ENCODE results near the gene DLK2.
"Not testable (repeated sequence)": the region's sequence is repeated elsewhere in the genome, so short reads cannot be mapped to it uniquely, and the experiment has no call there.

DLK2 gene

GRCh38 chr6:43465948-43466347, 10.6 kb upstream of the DLK2 start:
- Histone ChIP-seq H3K4me2 (no peak overlapping the region), H3K27me3 (no peaks in the 10 kb centered on the region), H3K9me3 (replicated peaks in 1 of 11) (no peaks in the 10 kb centered on the region), H3K9ac (no peak overlapping the region), H4K20me1 (no peaks in the 10 kb centered on the region), H3K4me3 (no peak overlapping the region), H3K27ac (no peak overlapping the region), H3K36me3 (no peaks in the 10 kb centered on the region), H3K4me1 (peaks cover 0 to 6% (median 0%) of the 10 kb centered on the region in 10 experiments; a peak in 4 of 20 replicates)
- no peak for TF ChIP-seq Cebpa-rat (IDR thresholded peaks at IDR 0.05)

GRCh38 chr6:43464337-43464736, 9.0 kb upstream of the DLK2 start:
- Histone ChIP-seq H3K36me3 (no peaks in the 10 kb centered on the region), H4K20me1 (no peaks in the 10 kb centered on the region), H3K9me3 (replicated peaks in 1 of 11) (no peaks in the 10 kb centered on the region), H3K4me1 (peaks cover 0 to 6% (median 0%) of the 10 kb centered on the region in 10 experiments; a peak in 3 of 20 replicates), H3K27me3 (no peaks in the 10 kb centered on the region), H3K9ac (no peak overlapping the region), H3K4me2 (no peak overlapping the region), H3K4me3 (no peak overlapping the region), H3K27ac (no peak overlapping the region)
- no peak for TF ChIP-seq Cebpa-rat (IDR thresholded peaks at IDR 0.05)

GRCh38 chr6:43461936-43462335, 6.6 kb upstream of the DLK2 start:
- Histone ChIP-seq H3K9ac (no peak overlapping the region), H3K4me2 (no peak overlapping the region), H3K4me3 (no peak overlapping the region), H3K27ac (no peak overlapping the region), H3K9me3 (replicated peaks in 1 of 11) (no peaks in the 10 kb centered on the region), H3K27me3 (peaks cover 8 to 14% (median 13%) of the 10 kb centered on the region in 11 experiments), H4K20me1 (peaks cover 0 to 2% (median 0%) of the 10 kb centered on the region in 11 experiments; a peak in 1 of 22 replicates), H3K36me3 (no peaks in the 10 kb centered on the region), H3K4me1 (peaks cover 0 to 6% (median 0%) of the 10 kb centered on the region in 10 experiments; a peak in 3 of 20 replicates)
- no peak for TF ChIP-seq Cebpa-rat (IDR thresholded peaks at IDR 0.05)

- no peak for TF ChIP-seq Cebpa-rat (IDR thresholded peaks at IDR 0.05)
- Histone ChIP-seq H3K27me3 (peaks cover 26 to 33% (median 32%) of the 10 kb centered on the region in 11 experiments), H3K4me3 (no peak overlapping the region), H3K36me3 (no peaks in the 10 kb centered on the region), H3K4me1 (peaks cover 0 to 6% (median under 1%) of the 10 kb centered on the region in 10 experiments; a peak in 3 of 20 replicates), H4K20me1 (peaks cover 0 to 19% (median 0%) of the 10 kb centered on the region in 11 experiments; a peak in 6 of 22 replicates), H3K27ac (no peak overlapping the region), H3K9me3 (replicated peaks in 1 of 11) (no peaks in the 10 kb centered on the region), H3K9ac (no peak overlapping the region), H3K4me2 (no peak overlapping the region)
Observed at GRCh38 chr6:43460032-43460431, 4.7 kb upstream of the DLK2 start.

GRCh38 chr6:43459535-43459934, 4.2 kb upstream of the DLK2 start:
- Histone ChIP-seq H3K27me3 (peaks cover 31 to 38% (median 37%) of the 10 kb centered on the region in 11 experiments), H3K4me2 (no peak overlapping the region), H3K9me3 (replicated peaks in 1 of 11) (no peaks in the 10 kb centered on the region), H3K4me3 (no peak overlapping the region), H3K36me3 (no peaks in the 10 kb centered on the region), H3K27ac (no peak overlapping the region), H4K20me1 (peaks cover 0 to 24% (median 0%) of the 10 kb centered on the region in 11 experiments; a peak in 7 of 22 replicates), H3K9ac (no peak overlapping the region), H3K4me1 (peaks cover 0 to 9% (median 5%) of the 10 kb centered on the region in 10 experiments; a peak in 6 of 20 replicates)
- TF ChIP-seq Cebpa-rat (IDR thresholded peaks at IDR 0.05), result no peak

GRCh38 chr6:43458154-43458553, 2.8 kb upstream of the DLK2 start:
- not testable (repeated sequence) for H3K4me2 ChIP-seq; H3K27ac ChIP-seq; H3K9ac ChIP-seq; H3K4me3 ChIP-seq; H3K36me3 ChIP-seq; H3K9me3 ChIP-seq (replicated peaks in 1 of 11)
- peaks cover 0 to 35% (median 9%) of the 10 kb centered on the region in 11 experiments; a peak in 12 of 22 replicates for H4K20me1 ChIP-seq
- peaks cover 31 to 48% (median 45%) of the 10 kb centered on the region in 11 experiments for H3K27me3 ChIP-seq
- H3K4me1 ChIP-seq, result peaks cover 0 to 11% (median 5%) of the 10 kb centered on the region in 10 experiments; a peak in 6 of 20 replicates

GRCh38 chr6:43457643-43458042, 2.3 kb upstream of the DLK2 start:
- H3K4me2 ChIP-seq, result no peak overlapping the region
- H3K27me3 ChIP-seq, result peaks cover 31 to 48% (median 45%) of the 10 kb centered on the region in 11 experiments
- no peak overlapping the region for H3K27ac ChIP-seq
- no peak overlapping the region for H3K9ac ChIP-seq
- no peaks in the 10 kb centered on the region for H3K9me3 ChIP-seq (replicated peaks in 1 of 11)
- peaks cover 0 to 35% (median 9%) of the 10 kb centered on the region in 11 experiments; a peak in 12 of 22 replicates for H4K20me1 ChIP-seq
- H3K36me3 ChIP-seq, result peaks cover 0 to 9% (median 6%) of the 10 kb centered on the region in 11 experiments; a peak in 10 of 22 replicates
- H3K4me1 ChIP-seq, result peaks cover 0 to 11% (median 5%) of the 10 kb centered on the region in 10 experiments; a peak in 6 of 20 replicates
- TF ChIP-seq Cebpa-rat (IDR thresholded peaks at IDR 0.05), result no peak
- H3K4me3 ChIP-seq, result no peak overlapping the region

GRCh38 chr6:43454696-43455530, 435 bp downstream of the DLK2 start:
- Histone ChIP-seq H3K4me2 (peak overlapping the region; percentile 88 to 100 (median 98)), H3K9me3 (replicated peaks in 1 of 11) (no peaks in the 10 kb centered on the region), H3K4me3 (peak overlapping the region; percentile 58 to 74 (median 65)), H3K27me3 (peaks cover 31 to 48% (median 45%) of the 10 kb centered on the region in 11 experiments), H3K27ac (no peak overlapping the region), H3K4me1 (peaks cover 0 to 11% (median 5%) of the 10 kb centered on the region in 10 experiments; a peak in 6 of 20 replicates), H3K36me3 (peaks cover 14 to 36% (median 30%) of the 10 kb centered on the region in 11 experiments; a peak in 21 of 22 replicates), H4K20me1 (peaks cover 0 to 45% (median 10%) of the 10 kb centered on the region in 11 experiments; a peak in 12 of 22 replicates), H3K9ac (peak overlapping the region; percentile 38 to 75 (median 65); a peak in 20 of 22 replicates)
- TF ChIP-seq Cebpa-rat (IDR thresholded peaks at IDR 0.05), result no peak

GRCh38 chr6:43454290-43454695, 1.1 kb downstream of the DLK2 start:
- H3K27me3 ChIP-seq, result peaks cover 31 to 48% (median 45%) of the 10 kb centered on the region in 11 experiments
- peak overlapping the region; percentile 58 to 74 (median 65) for H3K4me3 ChIP-seq
- H3K36me3 ChIP-seq, result peaks cover 20 to 42% (median 36%) of the 10 kb centered on the region in 11 experiments
- peaks cover 0 to 52% (median 10%) of the 10 kb centered on the region in 11 experiments; a peak in 12 of 22 replicates for H4K20me1 ChIP-seq
- peaks cover 0 to 11% (median 5%) of the 10 kb centered on the region in 10 experiments; a peak in 6 of 20 replicates for H3K4me1 ChIP-seq
- peak overlapping the region; percentile 88 to 100 (median 98) for H3K4me2 ChIP-seq
- no peak for TF ChIP-seq Cebpa-rat (IDR thresholded peaks at IDR 0.05)
- no peaks in the 10 kb centered on the region for H3K9me3 ChIP-seq (replicated peaks in 1 of 11)
- H3K9ac ChIP-seq, result peak overlapping the region in 7 of 11 experiments; percentile 53 to 75 (median 70); a peak in 12 of 22 replicates
- H3K27ac ChIP-seq, result no peak overlapping the region

Data from BLaER1 treated with 17β-estradiol and CSF1 and Interleukin-3, amounts not matched to agents 10 nM and 100 nM (cell line).